ENCODE results near the gene TM4SF20. TPM values are rescaled to one million over a fixed set of nuclear protein-coding genes. Genes with fewer than 3 reads are reported as not detected.

The TM4SF20 gene
- polyA plus RNA-seq, 1 donor (not counting 4 experiments of a cell fraction or from before 2014, with no cell fraction given), result not detected

DNA sequence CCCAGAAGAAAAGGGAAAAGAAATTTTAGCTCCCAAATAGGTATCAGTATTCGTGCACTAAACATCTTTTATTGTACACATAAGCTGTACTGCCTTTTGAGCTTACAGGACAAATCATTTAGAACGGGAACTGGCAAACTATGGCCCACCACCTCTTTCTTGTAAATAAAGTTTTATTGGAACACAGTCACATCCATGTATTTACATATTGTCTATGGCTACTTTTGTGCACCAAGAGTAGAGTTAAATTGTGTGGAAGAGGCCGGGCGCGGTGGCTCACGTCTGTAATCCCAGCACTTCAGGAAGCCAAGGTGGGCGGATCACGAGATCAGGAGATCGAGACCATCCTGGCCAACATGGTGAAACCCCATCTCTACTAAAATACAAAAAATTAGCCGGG is 5.7 kb downstream of the TM4SF20 start:
- Histone ChIP-seq H3K9ac (ENCODE audit: control insufficient read depth, extremely low read depth, insufficient read depth, low read length) (no peak overlapping the region), H2AFZ (ENCODE audit: control insufficient read depth, low read length) (no peak overlapping the region), H3K79me2 (ENCODE audit: control insufficient read depth, insufficient read depth, low read length) (no peaks in the 10 kb centered on the region), H3K4me3 (ENCODE audit: control insufficient read depth in 2 of 3, extremely low read depth in 1 of 3, insufficient read depth in 2 of 3, low read depth in 1 of 3, low read length in 3 of 3) (no peak overlapping the region), H3K9me3 (ENCODE audit: control insufficient read depth, low read depth, low read length) (no peaks in the 10 kb centered on the region), H3K4me1 (ENCODE audit: control insufficient read depth, extremely low read depth, insufficient read depth, low read length) (peaks cover 10% of the 10 kb centered on the region), H3K27ac (ENCODE audit: control insufficient read depth, insufficient read depth, low read length) (no peak overlapping the region), H3K4me2 (ENCODE audit: control insufficient read depth, extremely low read depth, insufficient read depth, low read depth, low read length) (no peak overlapping the region), H3K36me3 (ENCODE audit: control insufficient read depth in 2 of 2, extremely low read depth in 1 of 2, insufficient read depth in 2 of 2, low read length in 2 of 2) (no peaks in the 10 kb centered on the region), H4K20me1 (ENCODE audit: control insufficient read depth, extremely low read depth, insufficient read depth, low read length) (no peaks in the 10 kb centered on the region), H3K27me3 (ENCODE audit: control insufficient read depth, extremely low read depth, insufficient read depth, low read length) (no peaks in the 10 kb centered on the region), H3K9me1 (ENCODE audit: control insufficient read depth, extremely low read depth, insufficient read depth, low read length) (no peaks in the 10 kb centered on the region)
- no peak for FAIRE-seq
- no peak for TF ChIP-seq CTCF (optimal IDR thresholded peaks at IDR 0.05 in 1 of 3, IDR thresholded peaks at IDR 0.05 in 1 of 3, conservative IDR thresholded peaks at IDR 0.05 in 1 of 3; ENCODE audit: extremely low read depth in 1 of 3, insufficient read depth in 2 of 3, low read length in 3 of 3)
- no peak for DNase-seq (ENCODE audit: low read depth, low spot score)
- dilution Hi-C loops (cut with MboI; ENCODE audit: extremely low pct_ligation_motif_present, low sequenced_read_pairs), result no loop called here

DNA sequence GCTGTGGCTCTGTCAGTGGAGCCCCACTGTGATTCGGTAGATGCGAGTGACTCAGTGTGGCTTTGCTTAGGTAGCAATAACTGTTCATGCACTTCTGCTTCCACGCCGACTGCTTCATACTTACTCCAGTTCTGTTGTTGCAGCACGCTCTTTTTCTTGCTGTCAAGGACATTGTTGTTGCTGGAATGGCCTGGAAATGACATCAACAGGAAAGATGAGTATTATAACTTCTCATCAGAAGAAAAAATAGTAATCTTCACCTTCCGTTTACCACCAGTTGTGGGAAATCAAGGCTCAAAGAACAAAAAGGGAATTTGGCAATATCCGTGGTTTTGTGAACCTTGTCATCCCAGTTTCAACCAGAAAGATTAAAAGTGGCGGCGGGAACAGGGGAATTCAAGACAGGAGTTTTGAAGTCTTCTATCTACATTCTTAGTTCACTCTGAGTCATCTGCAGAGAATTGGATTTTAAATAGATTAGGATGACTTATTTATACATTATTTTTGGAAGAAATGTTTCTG is 8.3 kb downstream of the TM4SF20 start:
- Histone ChIP-seq H3K4me1 (ENCODE audit: control insufficient read depth, extremely low read depth, insufficient read depth, low read length) (peaks cover 6% of the 10 kb centered on the region), H3K79me2 (ENCODE audit: control insufficient read depth, insufficient read depth, low read length) (no peaks in the 10 kb centered on the region), H3K9me1 (ENCODE audit: control insufficient read depth, extremely low read depth, insufficient read depth, low read length) (no peaks in the 10 kb centered on the region), H3K27ac (ENCODE audit: control insufficient read depth, insufficient read depth, low read length) (no peak overlapping the region), H2AFZ (ENCODE audit: control insufficient read depth, low read length) (no peak overlapping the region), H4K20me1 (ENCODE audit: control insufficient read depth, extremely low read depth, insufficient read depth, low read length) (no peaks in the 10 kb centered on the region), H3K36me3 (ENCODE audit: control insufficient read depth in 2 of 2, extremely low read depth in 1 of 2, insufficient read depth in 2 of 2, low read length in 2 of 2) (no peaks in the 10 kb centered on the region), H3K9me3 (ENCODE audit: control insufficient read depth, low read depth, low read length) (no peaks in the 10 kb centered on the region), H3K4me3 (ENCODE audit: control insufficient read depth in 2 of 3, extremely low read depth in 1 of 3, insufficient read depth in 2 of 3, low read depth in 1 of 3, low read length in 3 of 3) (no peak overlapping the region), H3K9ac (ENCODE audit: control insufficient read depth, extremely low read depth, insufficient read depth, low read length) (no peak overlapping the region), H3K4me2 (ENCODE audit: control insufficient read depth, extremely low read depth, insufficient read depth, low read depth, low read length) (no peak overlapping the region), H3K27me3 (ENCODE audit: control insufficient read depth, extremely low read depth, insufficient read depth, low read length) (no peaks in the 10 kb centered on the region)
- TF ChIP-seq CTCF (optimal IDR thresholded peaks at IDR 0.05 in 1 of 3, IDR thresholded peaks at IDR 0.05 in 1 of 3, conservative IDR thresholded peaks at IDR 0.05 in 1 of 3; ENCODE audit: extremely low read depth in 1 of 3, insufficient read depth in 2 of 3, low read length in 3 of 3), result no peak
- TF ChIP-seq EZH2 (IDR thresholded peaks at IDR 0.05; ENCODE audit: low read length), result no peak
- DNase-seq (ENCODE audit: low read depth, low spot score), result no peak
- no peak for FAIRE-seq
- dilution Hi-C loops (cut with MboI; ENCODE audit: extremely low pct_ligation_motif_present, low sequenced_read_pairs), result no loop called here

All from keratinocyte (primary cell).